GM19035 (cell line): ENCODE results near the gene CRACDL.
"Not testable (repeated sequence)": the region's sequence is repeated elsewhere in the genome, so short reads cannot be mapped to it uniquely, and the experiment has no call there.

Experiments
- ATAC-seq: cut with Tn5 transposase; IDR thresholded peaks from one replicate; pipeline ENCODE4 v1.9.1; 2021; ENCODE audit not compliant: unreplicated experiment

CRACDL gene

GRCh38 chr2:98886066-98886554 lies 49.9 kb downstream of the CRACDL start:
- no peak for ATAC-seq

GRCh38 chr2:98884658-98885057 lies 51.4 kb downstream of the CRACDL start:
- no peak for ATAC-seq

- no peak for ATAC-seq
Observed at GRCh38 chr2:98883780-98884211, 52.2 kb downstream of the CRACDL start.

- no peak for ATAC-seq
Observed at GRCh38 chr2:98882971-98883779, 52.9 kb downstream of the CRACDL start.

- ATAC-seq = no peak
Observed at GRCh38 chr2:98882368-98882767, 53.7 kb downstream of the CRACDL start.

- no peak for ATAC-seq
Observed at GRCh38 chr2:98881153-98881650, 54.8 kb downstream of the CRACDL start.

GRCh38 chr2:98880266-98881152 lies 55.5 kb downstream of the CRACDL start:
- ATAC-seq = no peak

- not testable (repeated sequence) for ATAC-seq
Observed at GRCh38 chr2:98877658-98878057, 58.4 kb downstream of the CRACDL start.

GRCh38 chr2:98876741-98877140 lies 59.3 kb downstream of the CRACDL start:
- ATAC-seq = no peak

GRCh38 chr2:98875746-98876145 lies 60.3 kb downstream of the CRACDL start:
- no peak for ATAC-seq

- ATAC-seq = no peak
Observed at GRCh38 chr2:98875081-98875728, 60.8 kb downstream of the CRACDL start.

- no peak for ATAC-seq
Observed at GRCh38 chr2:98874186-98874689, 61.8 kb downstream of the CRACDL start.

- ATAC-seq = no peak
Observed at GRCh38 chr2:98872526-98872925, 63.5 kb downstream of the CRACDL start.

- ATAC-seq = no peak
Observed at GRCh38 chr2:98871506-98871905, 64.5 kb downstream of the CRACDL start.

GRCh38 chr2:98870516-98871158 lies 65.4 kb downstream of the CRACDL start:
- ATAC-seq = no peak

GRCh38 chr2:98869870-98870269 lies 66.2 kb downstream of the CRACDL start:
- no peak for ATAC-seq

GRCh38 chr2:98869272-98869641 lies 66.8 kb downstream of the CRACDL start:
- no peak for ATAC-seq

GRCh38 chr2:98868548-98869271 lies 67.3 kb downstream of the CRACDL start:
- no peak for ATAC-seq

- no peak for ATAC-seq
Observed at GRCh38 chr2:98867539-98868309, 68.3 kb downstream of the CRACDL start.
